B cell (primary cell): ENCODE results near the gene CAMTA1.

Experiments used
- CTCF ChIP-seq: fragments of 200-600 bp; IDR thresholded peaks from one replicate; pipeline ENCODE4 v1.8.0; 2022; ENCODE audit warnings: antibody characterized with exemption, mild to moderate bottlenecking
- EZH2 ChIP-seq: IDR thresholded peaks from 2 replicates; pipeline ENCODE4 v1.6.1; 2012; ENCODE audit warnings: borderline replicate concordance, low read depth, mild to moderate bottlenecking, moderate library complexity, low read length; ENCODE audit not compliant: insufficient read depth, poor library complexity, severe bottlenecking

- no peak for TF ChIP-seq CTCF
- no peak for TF ChIP-seq EZH2
Observed at GRCh38 chr1:7617826-7618225, 832.6 kb downstream of the CAMTA1 start.
